ENCODE measurements around the gene HSPA4.
"Not testable (repeated sequence)": the region's sequence is repeated elsewhere in the genome, so short reads cannot be mapped to it uniquely, and the experiment has no call there.

Gene HSPA4

GRCh38 chr5:133051542-133052316, at the start of gene HSPA4:
Gene HSPA4 (plus strand): TSS chr5:133052013. CDS start chr5:133052251, 238 bp downstream.
- DNase-seq, result peak; percentile 97

- DNase-seq, result no peak
Measured at GRCh38 chr5:133006653-133007052, 45.2 kb upstream of the HSPA4 start.

- not testable (repeated sequence) for DNase-seq
Measured at GRCh38 chr5:133008455-133008854, 43.4 kb upstream of the HSPA4 start.

GRCh38 chr5:133015466-133015865, 36.3 kb upstream of the HSPA4 start:
- DNase-seq, result no peak

- no peak for DNase-seq
Measured at GRCh38 chr5:133017964-133018363, 33.8 kb upstream of the HSPA4 start.

GRCh38 chr5:133019471-133019870, 32.3 kb upstream of the HSPA4 start:
- DNase-seq, result not testable (repeated sequence)

GRCh38 chr5:133025804-133026663, 25.8 kb upstream of the HSPA4 start, which contains the start of gene ZCCHC10:
Gene ZCCHC10 (minus strand): TSS chr5:133026549. CDS start chr5:133026537, 12 bp downstream.
- DNase-seq, result peak; percentile 82

GRCh38 chr5:133026664-133027153, 25.1 kb upstream of the HSPA4 start:
- no peak for DNase-seq

GRCh38 chr5:133029416-133029815, 22.4 kb upstream of the HSPA4 start:
- DNase-seq, result no peak

- DNase-seq, result no peak
Measured at GRCh38 chr5:133030343-133031005, 21.3 kb upstream of the HSPA4 start.

- DNase-seq, result no peak
Measured at GRCh38 chr5:133032852-133033742, 18.7 kb upstream of the HSPA4 start.

- no peak for DNase-seq
Measured at GRCh38 chr5:133034064-133034463, 17.7 kb upstream of the HSPA4 start.

- DNase-seq, result no peak
Measured at GRCh38 chr5:133035224-133035623, 16.6 kb upstream of the HSPA4 start.

- not testable (repeated sequence) for DNase-seq
Measured at GRCh38 chr5:133036677-133037076, 15.1 kb upstream of the HSPA4 start.

- no peak for DNase-seq
Measured at GRCh38 chr5:133041157-133041784, 10.5 kb upstream of the HSPA4 start.

GRCh38 chr5:133041910-133042309, 9.9 kb upstream of the HSPA4 start:
- no peak for DNase-seq

GRCh38 chr5:133046560-133046959, 5.3 kb upstream of the HSPA4 start:
- not testable (repeated sequence) for DNase-seq

GRCh38 chr5:133047404-133047803, 4.4 kb upstream of the HSPA4 start:
- DNase-seq, result no peak

GRCh38 chr5:133048993-133049725, 2.7 kb upstream of the HSPA4 start:
- DNase-seq, result no peak

GRCh38 chr5:133049726-133050048, 2.1 kb upstream of the HSPA4 start:
- DNase-seq, result no peak

GRCh38 chr5:133050521-133050920, 1.3 kb upstream of the HSPA4 start:
- DNase-seq, result no peak
